IMR-90 (cell line): ENCODE measurements around the gene RARB. TPM values are rescaled to one million over a fixed set of nuclear protein-coding genes. Genes with fewer than 3 reads are reported as not detected.

ENCODE experiments used
- ATAC-seq: fragments of 200-7000 bp; cut with Tn5 transposase; 2 replicates; pipeline ENCODE4 v1.9.1; 2020; ENCODE audit warnings: low read depth, mild to moderate bottlenecking, moderate library complexity
- BruUV-seq: library from RNA; stranded (reverse); fragments of 400-500 nt; replicated peaks from 2 replicates; lab custom pipeline; 2021; lab: Mats Ljungman, UMichigan
- CTCF ChIA-PET: fragments of 300-600 bp; formaldehyde crosslinking; extraction: SDS; loops from one replicate; lab custom pipeline; 2021; ENCODE audit warnings: antibody characterized with exemption; lab: Yijun Ruan, JAX
- POLR2A ChIA-PET: fragments of 300-600 bp; sonication (Branson Sonifier 250); formaldehyde crosslinking; loops from one replicate; lab custom pipeline; 2022; ENCODE audit warnings: antibody characterized with exemption; ENCODE audit not compliant: unreplicated experiment; lab: Charles Lee
- DNase-seq: peaks from one replicate; pipeline ENCODE4 v3.0.0; 2013
- H2AFZ ChIP-seq: replicated peaks from 2 replicates; pipeline ENCODE3; 2013; ENCODE audit warnings: low read length, mild to moderate bottlenecking; ENCODE audit not compliant: poor library complexity
- H2AK5ac ChIP-seq: 2 replicates; pipeline ENCODE4 v1.6.1; 2013; ENCODE audit warnings: low read depth, low read length, inconsistent platforms
- H2AK9ac ChIP-seq: replicated peaks from 2 replicates; pipeline ENCODE3; 2013; ENCODE audit warnings: mild to moderate bottlenecking, low read depth, low read length, moderate library complexity; ENCODE audit not compliant: poor library complexity
- H2BK120ac ChIP-seq: 2 replicates; pipeline ENCODE4 v1.6.1; 2013; ENCODE audit warnings: low read depth, low read length, inconsistent platforms
- H2BK15ac ChIP-seq: 3 replicates; pipeline ENCODE4 v1.6.1; 2013; ENCODE audit warnings: low read depth, low read length, inconsistent platforms
- H2BK20ac ChIP-seq: 2 replicates; pipeline ENCODE4 v1.6.1; 2013; ENCODE audit warnings: low read depth, mild to moderate bottlenecking, inconsistent platforms, low read length, moderate library complexity
- H2BK5ac ChIP-seq: 2 replicates; pipeline ENCODE4 v1.6.1; 2013; ENCODE audit warnings: mild to moderate bottlenecking, low read depth, low read length, inconsistent platforms; ENCODE audit not compliant: poor library complexity, severe bottlenecking
- H3K14ac ChIP-seq: replicated peaks from 2 replicates; pipeline ENCODE4 v1.6.1; 2013; ENCODE audit warnings: low read depth, low read length, inconsistent platforms
- H3K18ac ChIP-seq: 2 replicates; pipeline ENCODE4 v1.6.1; 2013; ENCODE audit warnings: low read depth, low read length, control low read depth
- H3K23ac ChIP-seq: 2 replicates; pipeline ENCODE4 v1.6.1; 2013; ENCODE audit warnings: low read depth, low read length, inconsistent platforms
- H3K27ac ChIP-seq: 2 replicates; pipeline ENCODE4 v1.5.1; 2013; ENCODE audit warnings: mild to moderate bottlenecking, control low read depth, low read length; ENCODE audit not compliant: insufficient read depth
- H3K27me3 ChIP-seq: 2 replicates; pipeline ENCODE4 v1.6.1; 2013; ENCODE audit warnings: low read length; ENCODE audit not compliant: control insufficient read depth, insufficient read depth
- H3K36me3 ChIP-seq: 2 replicates; pipeline ENCODE4 v1.6.1; 2013; ENCODE audit warnings: low read length, mixed read lengths; ENCODE audit not compliant: control insufficient read depth, insufficient read depth
- H3K4ac ChIP-seq: 2 replicates; pipeline ENCODE4 v1.6.1; 2013; ENCODE audit warnings: low read depth, low read length, inconsistent platforms
- H3K4me1 ChIP-seq: 2 replicates; pipeline ENCODE4 v1.6.1; 2013; ENCODE audit warnings: low read length, mixed read lengths; ENCODE audit not compliant: control insufficient read depth, insufficient read depth
- H3K4me2 ChIP-seq: 2 replicates; pipeline ENCODE4 v1.6.1; 2013; ENCODE audit warnings: low read depth, mild to moderate bottlenecking, control low read depth, low read length, moderate library complexity
- H3K4me3 ChIP-seq: 2 replicates; pipeline ENCODE4 v1.5.1; 2013; ENCODE audit warnings: low read depth, mild to moderate bottlenecking, control low read depth, low read length, moderate library complexity; ENCODE audit not compliant: insufficient read depth
- H3K56ac ChIP-seq: 2 replicates; pipeline ENCODE4 v1.6.1; 2013; ENCODE audit warnings: low read length, inconsistent platforms; ENCODE audit not compliant: insufficient read depth; ENCODE audit errors: extremely low read depth
- H3K79me1 ChIP-seq, 2 experiments: 2 replicates each; pipeline ENCODE4 v1.6.1; 2013; ENCODE audit warnings: low read length in 2 of 2, inconsistent platforms in 1 of 2, low read depth in 1 of 2
- H3K9ac ChIP-seq: 2 replicates; pipeline ENCODE4 v1.6.1; 2013; ENCODE audit warnings: low read depth, low read length, control low read depth
- H3K9me1 ChIP-seq: 2 replicates; pipeline ENCODE4 v1.6.1; 2013; ENCODE audit warnings: low read length, inconsistent platforms; ENCODE audit not compliant: insufficient read depth
- H3K9me3 ChIP-seq: 2 replicates; pipeline ENCODE4 v1.6.1; 2013; ENCODE audit warnings: low read length; ENCODE audit not compliant: control insufficient read depth, insufficient read depth
- H4K20me1 ChIP-seq: 2 replicates; pipeline ENCODE4 v1.6.1; 2013; ENCODE audit warnings: low read length, inconsistent platforms; ENCODE audit not compliant: insufficient read depth
- H4K5ac ChIP-seq: 2 replicates; pipeline ENCODE4 v1.6.1; 2013; ENCODE audit warnings: mild to moderate bottlenecking, low read depth, low read length, control low read depth
- H4K8ac ChIP-seq, 2 experiments: 2 replicates each; pipeline ENCODE4 v1.6.1; 2013; ENCODE audit warnings: low read depth in 2 of 2, low read length in 2 of 2, control low read depth in 1 of 2, inconsistent platforms in 1 of 2
- H4K91ac ChIP-seq: 2 replicates; pipeline ENCODE4 v1.6.1; 2013; ENCODE audit warnings: low read depth, low read length, inconsistent platforms; ENCODE audit not compliant: insufficient read depth
- BHLHE40 ChIP-seq: fragments of 150-350 bp; IDR thresholded peaks from 2 replicates; pipeline ENCODE4 v1.6.1; 2016; ENCODE audit warnings: mild to moderate bottlenecking, low read depth, low read length
- CEBPB ChIP-seq: IDR thresholded peaks from 2 replicates; pipeline ENCODE4 v1.6.1; 2012; ENCODE audit warnings: low read depth, low read length, improper control_type of control experiment
- CHD1 ChIP-seq: IDR thresholded peaks from 2 replicates; pipeline ENCODE4 v1.6.1; 2012; ENCODE audit warnings: low read depth, low read length, improper control_type of control experiment
- CTCF ChIP-seq: conservative IDR thresholded peaks from 2 replicates; pipeline ENCODE4 v1.5.1; 2012; ENCODE audit warnings: mild to moderate bottlenecking, low read depth, low read length, improper control_type of control experiment
- ELK1 ChIP-seq: fragments of 150-350 bp; IDR thresholded peaks from 2 replicates; pipeline ENCODE4 v1.6.1; 2016; ENCODE audit warnings: low read depth, mild to moderate bottlenecking, low read length, moderate library complexity, borderline replicate concordance
- FOS ChIP-seq: fragments of 150-350 bp; IDR thresholded peaks from 2 replicates; pipeline ENCODE4 v1.6.1; 2016; ENCODE audit warnings: low read depth, low read length
- MAFK ChIP-seq: IDR thresholded peaks from 2 replicates; pipeline ENCODE4 v1.6.1; 2012; ENCODE audit warnings: low read depth, low read length, improper control_type of control experiment
- MAZ ChIP-seq: IDR thresholded peaks from 2 replicates; pipeline ENCODE4 v1.6.1; 2012; ENCODE audit warnings: low read depth, mild to moderate bottlenecking, low read length, improper control_type of control experiment, moderate library complexity, borderline replicate concordance
- MXI1 ChIP-seq: IDR thresholded peaks from 2 replicates; pipeline ENCODE4 v1.6.1; 2012; ENCODE audit warnings: low read depth, mild to moderate bottlenecking, low read length, moderate library complexity, borderline replicate concordance
- NFE2L2 ChIP-seq: fragments of 150-350 bp; IDR thresholded peaks from 2 replicates; pipeline ENCODE4 v1.6.1; 2016; ENCODE audit warnings: low read depth, mild to moderate bottlenecking, low read length
- POLR2A ChIP-seq: IDR thresholded peaks from 2 replicates; pipeline ENCODE4 v1.6.1; 2012; ENCODE audit warnings: mild to moderate bottlenecking, low read depth, low read length
- RAD21 ChIP-seq: IDR thresholded peaks from 2 replicates; pipeline ENCODE4 v1.6.1; 2012; ENCODE audit warnings: low read length, improper control_type of control experiment
- RCOR1 ChIP-seq: IDR thresholded peaks from 2 replicates; pipeline ENCODE4 v1.6.1; 2012; ENCODE audit warnings: mild to moderate bottlenecking, low read length, improper control_type of control experiment; ENCODE audit not compliant: insufficient replicate concordance
- RFX5 ChIP-seq: IDR thresholded peaks from 2 replicates; pipeline ENCODE4 v1.8.0; 2012; ENCODE audit warnings: low read depth, mild to moderate bottlenecking, low read length, moderate library complexity
- SMC3 ChIP-seq: fragments of 150-350 bp; IDR thresholded peaks from 2 replicates; pipeline ENCODE4 v1.6.1; 2016; ENCODE audit warnings: low read depth, mild to moderate bottlenecking, antibody characterized with exemption, low read length, moderate library complexity
- WGBS, 2 experiments: methylation state at CpG; one replicate each; pipeline versions ENCODE4 v1.1.5 to v1.1.7; 2013; ENCODE audit warnings: missing lambda C conversion rate in 2 of 2; ENCODE audit not compliant: insufficient read length in 1 of 2; ENCODE audit errors: extremely low coverage in 2 of 2; 5-methylcytosine and 5-hydroxymethylcytosine counted together
- dilution Hi-C: fragments of 300-500 bp; cut with HindIII; formaldehyde crosslinking; loops from one replicate; pipeline ENCODE4 v1.14.3; 2018; ENCODE audit warnings: low sequenced_read_pairs; ENCODE audit not compliant: unreplicated experiment
- in situ Hi-C: fragments of 300-500 bp; cut with MboI; formaldehyde crosslinking; loops from 3 replicates; pipeline ENCODE4 v1.14.3; 2019; ENCODE audit warnings: low sequenced_read_pairs, inconsistent platforms, mixed read lengths
- intact Hi-C: fragments of 100-400 bp; cut with micrococcal nuclease; formaldehyde crosslinking; loops from 2 replicates; pipeline ENCODE4 v1.10.0; 2022
- polyA plus RNA-seq, 3 experiments: library from polyadenylated mRNA; depleted of rRNA; stranded (reverse); fragments of >200 nt; gene quantifications; 2 replicates each; pipeline ENCODE4 v1.2.3, GENCODE V29; 2012; ENCODE audit warnings: low replicate concordance in 1 of 3
- total RNA-seq: library from RNA; depleted of rRNA; stranded (reverse); fragments of >200 nt; gene quantifications from 2 replicates; pipeline ENCODE4 v1.2.3, GENCODE V29; 2012

Gene RARB
- total and polyA plus RNA-seq, 2 of the 4 experiments (the other 2 are of a cell fraction) = 0.53 to 1.4 TPM

GRCh38 chr3:25592510-25592968 is 164.5 kb downstream of the RARB start:
- dilution Hi-C loops = no loop called here
- CTCF ChIA-PET = interaction anchor here (0.6 to 2.7 kb wide), 11 partner anchors 10 to 1327 kb away, joined by 3 to 10 read pairs (median 3); no protein-coding TSS in a partner anchor
- intact Hi-C loops = loop anchor here (1.0 to 10.0 kb wide), 2 partner anchors 1328 to 1593 kb away; no protein-coding TSS in a partner anchor
- H2BK120ac ChIP-seq = peak overlapping the region; percentile 42; the same call in 1 of the 2 replicates
- peak overlapping the region; percentile 72 for H2AFZ ChIP-seq
- H2AK5ac ChIP-seq = no peak overlapping the region
- H3K9me3 ChIP-seq = no peaks in the 10 kb centered on the region
- peak overlapping the region; percentile 61; the same call in 1 of the 2 replicates for H4K5ac ChIP-seq
- peak overlapping the region; percentile 41; the same call in 1 of the 2 replicates for H2BK20ac ChIP-seq
- H3K27ac ChIP-seq = 0 out of 2 replicates have a peak overlapping the region, but pooled peaks have one; percentile 12
- peak overlapping the region; percentile 38; the same call in 1 of the 2 replicates for H3K9ac ChIP-seq
- no peak overlapping the region for H2AK9ac ChIP-seq
- peak overlapping the region; percentile 56 for H3K4ac ChIP-seq
- peaks cover 4% of the 10 kb centered on the region; the same call in 1 of the 2 replicates for H3K36me3 ChIP-seq
- DNase-seq (peak; percentile 78), ATAC-seq (peak; percentile 81)
- 40% methylated on average over 1 of the region's 3 CpGs; no CpG with 5 or more reads in 1 of the 2 experiments for WGBS, 2 experiments
- peak overlapping the region in 1 of 2 experiments; percentile 75; a peak in 2 of 4 replicates for H4K8ac ChIP-seq
- peak overlapping the region; percentile 72 for H2BK5ac ChIP-seq
- POLR2A ChIA-PET = no interaction called here
- H3K56ac ChIP-seq = peak overlapping the region; percentile 42; the same call in 1 of the 2 replicates
- peaks cover 3% of the 10 kb centered on the region for H3K4me1 ChIP-seq
- H3K23ac ChIP-seq = 0 out of 2 replicates have a peak overlapping the region, but pooled peaks have one; percentile 6
- H4K20me1 ChIP-seq = no peaks in the 10 kb centered on the region
- H4K91ac ChIP-seq = 0 out of 2 replicates have a peak overlapping the region, but pooled peaks have one; percentile 26
- H3K9me1 ChIP-seq = peaks cover 5% of the 10 kb centered on the region; the same call in 1 of the 2 replicates
- peak overlapping the region; percentile 20; the same call in 1 of the 2 replicates for H3K4me2 ChIP-seq
- H3K27me3 ChIP-seq = no peaks in the 10 kb centered on the region
- peak overlapping the region; percentile 67 for H3K14ac ChIP-seq
- H3K79me1 ChIP-seq = no peaks in the 10 kb centered on the region
- no peak overlapping the region for H3K4me3 ChIP-seq
- in situ Hi-C loops = loop anchor here (10.0 to 25.0 kb wide), 2 partner anchors 818 to 1330 kb away; no protein-coding TSS in a partner anchor
- peak overlapping the region; percentile 62; the same call in 1 of the 3 replicates for H2BK15ac ChIP-seq
- no TSS peak for BruUV-seq
- peak overlapping the region; percentile 76; the same call in 1 of the 2 replicates for H3K18ac ChIP-seq
- TF ChIP-seq SMC3 (peak; percentile 46), RFX5 (no peak), CEBPB (no peak), POLR2A (no peak; the same call in 1 of the 2 replicates), FOS (no peak), RCOR1 (no peak), CHD1 (no peak), ELK1 (no peak), CTCF (peak; percentile 51), MXI1 (no peak), MAZ (no peak), RAD21 (peak; percentile 70), BHLHE40 (no peak), NFE2L2 (peak; percentile 81), MAFK (no peak)
